Left ventricle myocardium superior (tissue), 1 donor: Measurements from ENCODE around the gene CCDC196. TPM values are rescaled to one million over a fixed set of nuclear protein-coding genes. Genes with fewer than 3 reads are reported as not detected.
"Not testable (repeated sequence)": the region's sequence is repeated elsewhere in the genome, so short reads cannot be mapped to it uniquely, and the experiment has no call there.

Source experiments
- ATAC-seq: fragments of 200-7000 bp; cut with Tn5 transposase; one replicate; pipeline ENCODE4 v1.9.1; 2020; ENCODE audit warnings: mild to moderate bottlenecking, moderate library complexity
- DNase-seq: peaks from one replicate; pipeline ENCODE4 v3.0.0-alpha.2; 2020
- intact Hi-C: fragments of 100-400 bp; cut with micrococcal nuclease; formaldehyde crosslinking; loops from one replicate; pipeline ENCODE4 v1.11.0; 2022
- total RNA-seq: library from RNA; stranded (reverse); fragmentation: NEBNext Ultra II Directional; extraction: Animal tissue kit (Norgen Biotek cat#: 25700); gene quantifications from one replicate; pipeline ENCODE4 v1.2.1, GENCODE V29; 2021
- donor health status: DM: no; HTN: yes; CAD: no; lungs with severe emphysema.

The CCDC196 gene
- total RNA-seq, 1 donor from 2014 or later: not detected

- DNase-seq (no peak), ATAC-seq (no peak)
- intact Hi-C loops: no loop called here
Measured at GRCh38 chr14:66539034-66539433, 52.9 kb downstream of the CCDC196 start.

GRCh38 chr14:66540038-66540437 lies 53.9 kb downstream of the CCDC196 start:
- DNase-seq (no peak), ATAC-seq (peak; percentile 87)
- intact Hi-C loops: no loop called here

GRCh38 chr14:66541627-66542026 lies 55.5 kb downstream of the CCDC196 start:
- intact Hi-C loops: no loop called here
- DNase-seq (no peak), ATAC-seq (no peak)

GRCh38 chr14:66543996-66544395 lies 57.8 kb downstream of the CCDC196 start:
- ATAC-seq (peak; percentile 37), DNase-seq (no peak)
- intact Hi-C loops: no loop called here

GRCh38 chr14:66545191-66545590 lies 59.0 kb downstream of the CCDC196 start:
- intact Hi-C loops, ATAC-seq, DNase-seq: not testable (repeated sequence)

GRCh38 chr14:66545751-66546150 lies 59.6 kb downstream of the CCDC196 start:
- DNase-seq, intact Hi-C loops, ATAC-seq: not testable (repeated sequence)

Other genes with a start within 250 kb of the CCDC196 start
- 25.0 TPM for gene GPHN, start 21.8 kb downstream of the CCDC196 start, total RNA-seq